ENCODE data around the gene MRPS34.

The MRPS34 gene

GRCh38 chr16:1781254-1781653, 8.3 kb upstream of the MRPS34 start:
- no peak for DNase-seq

GRCh38 chr16:1780677-1781072, 7.7 kb upstream of the MRPS34 start:
- no peak for DNase-seq

- no peak for DNase-seq
Measured at GRCh38 chr16:1779741-1780676, 7.1 kb upstream of the MRPS34 start.

GRCh38 chr16:1779234-1779701, 6.3 kb upstream of the MRPS34 start:
- no peak for DNase-seq

GRCh38 chr16:1778200-1779179, 5.6 kb upstream of the MRPS34 start:
- DNase-seq: no peak

- DNase-seq: no peak
Measured at GRCh38 chr16:1777375-1778199, 4.7 kb upstream of the MRPS34 start.

GRCh38 chr16:1776991-1777374, 4.0 kb upstream of the MRPS34 start:
- DNase-seq: no peak

GRCh38 chr16:1776672-1776955, 3.7 kb upstream of the MRPS34 start:
- DNase-seq: no peak

- DNase-seq: no peak
Measured at GRCh38 chr16:1775846-1776671, 3.1 kb upstream of the MRPS34 start.

GRCh38 chr16:1775006-1775845, 2.3 kb upstream of the MRPS34 start:
- DNase-seq: no peak

- no peak for DNase-seq
Measured at GRCh38 chr16:1774448-1774780, 1.5 kb upstream of the MRPS34 start.

- DNase-seq: no peak
Measured at GRCh38 chr16:1773703-1774447, 941 bp upstream of the MRPS34 start.

- no peak for DNase-seq
Measured at GRCh38 chr16:1772362-1772907, 499 bp downstream of the MRPS34 start, which contains the start of gene EME2. Gene EME2 (plus strand): TSS chr16:1772810. CDS start chr16:1773228, 418 bp downstream.

GRCh38 chr16:1771864-1772361, 1.0 kb downstream of the MRPS34 start:
- DNase-seq: no peak

GRCh38 chr16:1771188-1771863, 1.6 kb downstream of the MRPS34 start, which contains the start of gene NME3:
Gene NME3 (minus strand): TSS chr16:1771543. CDS start chr16:1771534, 9 bp downstream.
- peak; percentile 56 for DNase-seq

GRCh38 chr16:1770328-1771187, 2.4 kb downstream of the MRPS34 start:
- no peak for DNase-seq

GRCh38 chr16:1769402-1770300, 3.3 kb downstream of the MRPS34 start:
- no peak for DNase-seq

Measured in activated gamma-delta T cell (primary cell).